ENCODE data around the gene GBF1. TPM values are rescaled to one million over a fixed set of nuclear protein-coding genes. Genes with fewer than 3 reads are reported as not detected.

GBF1 gene
- total RNA-seq, 1 experiment from 2014 or later = 69.8 TPM

GRCh38 chr10:102226542-102226870 lies 18.8 kb upstream of the GBF1 start:
- POLR2A ChIA-PET = interaction anchor here (2.6 kb wide), 1 partner anchor 19 kb away, joined by 12 read pairs; the partner anchor contains the start of gene GBF1
- CTCF ChIA-PET = interaction anchor here (1.0 to 2.7 kb wide), 9 partner anchors 19 to 357 kb away, joined by 3 to 20 read pairs (median 5); partner anchors contain the start of gene GBF1
- Histone ChIP-seq H3K27me3 (replicated peaks; ENCODE audit: control insufficient read depth, insufficient read depth, low read length) (peaks cover 1% of the 10 kb centered on the region; the same call in 1 of the 2 replicates), H3K4me1 (peaks cover 17% of the 10 kb centered on the region), H3K4me3 (ENCODE audit: low read depth, low read length) (peak overlapping the region; percentile 44), H3K9me3 (no peaks in the 10 kb centered on the region), H3K36me3 (ENCODE audit: control insufficient read depth, insufficient read depth, low read length) (no peaks in the 10 kb centered on the region)
- H3K27me3 Mint-ChIP-seq (ENCODE audit: insufficient read depth, unreplicated experiment) = peaks cover 17% of the 10 kb centered on the region
- peak overlapping the region; percentile 73 for H3K4me3 Mint-ChIP-seq (ENCODE audit: unreplicated experiment)
- peaks cover under 1% of the 10 kb centered on the region for H3K4me1 Mint-ChIP-seq (ENCODE audit: low read depth, unreplicated experiment)
- no peaks in the 10 kb centered on the region for H3K36me3 Mint-ChIP-seq (ENCODE audit: insufficient read depth, unreplicated experiment)
- BruUV-seq (replicated peaks) = TSS peak; percentile 35
- DNase-seq = no peak
- intact Hi-C loops (cut with micrococcal nuclease; ENCODE audit: unreplicated experiment) = loop anchor here (1.0 to 5.0 kb wide), 3 partner anchors 57 to 356 kb away; no protein-coding TSS in a partner anchor
- TF ChIP-seq CTCF (IDR thresholded peaks at IDR 0.05; ENCODE audit: insufficient read depth in 1 of 2, low read depth in 1 of 2, low read length in 1 of 2, severe bottlenecking in 1 of 2, unreplicated experiment in 1 of 2) = no peak
- peak overlapping the region; percentile 7 for H3K27ac Mint-ChIP-seq (ENCODE audit: unreplicated experiment)
- H3K9me3 Mint-ChIP-seq (ENCODE audit: unreplicated experiment) = no peaks in the 10 kb centered on the region

GRCh38 chr10:102227050-102227449 lies 18.3 kb upstream of the GBF1 start:
- DNase-seq = no peak
- peaks cover 17% of the 10 kb centered on the region for H3K27me3 Mint-ChIP-seq (ENCODE audit: insufficient read depth, unreplicated experiment)

GRCh38 chr10:102229810-102230263 lies 15.5 kb upstream of the GBF1 start:
- ChIA-PET POLR2A (interaction anchor here (0.6 to 1.4 kb wide), 2 partner anchors 15 to 166 kb away, joined by 3 to 5 read pairs; partner anchors contain the start of genes GBF1 and NFKB2), CTCF (interaction anchor here (0.5 to 4.1 kb wide), 22 partner anchors 8 to 273 kb away, joined by 3 to 115 read pairs (median 5); partner anchors contain the start of genes ACTR1A, CUEDC2, GBF1 and NFKB2)
- Mint-ChIP-seq H3K4me3 (ENCODE audit: unreplicated experiment) (peak overlapping the region; percentile 71), H3K36me3 (ENCODE audit: insufficient read depth, unreplicated experiment) (no peaks in the 10 kb centered on the region), H3K4me1 (ENCODE audit: low read depth, unreplicated experiment) (no peaks in the 10 kb centered on the region), H3K27ac (ENCODE audit: unreplicated experiment) (no peak overlapping the region), H3K27me3 (ENCODE audit: insufficient read depth, unreplicated experiment) (peaks cover 18% of the 10 kb centered on the region), H3K9me3 (ENCODE audit: unreplicated experiment) (no peaks in the 10 kb centered on the region)
- Histone ChIP-seq H3K4me1 (peaks cover 19% of the 10 kb centered on the region), H3K27me3 (replicated peaks; ENCODE audit: control insufficient read depth, insufficient read depth, low read length) (peaks cover 1% of the 10 kb centered on the region; the same call in 1 of the 2 replicates), H3K36me3 (ENCODE audit: control insufficient read depth, insufficient read depth, low read length) (no peaks in the 10 kb centered on the region), H3K4me3 (ENCODE audit: low read depth, low read length) (peak overlapping the region; percentile 47), H3K9me3 (no peaks in the 10 kb centered on the region)
- DNase-seq = peak; percentile 85 to 91
- intact Hi-C loops (cut with micrococcal nuclease; ENCODE audit: unreplicated experiment) = loop anchor here (1.0 to 5.0 kb wide), 5 partner anchors 117 to 352 kb away; partner anchors contain the start of gene NFKB2
- BruUV-seq (replicated peaks) = no TSS peak
- TF ChIP-seq CTCF (IDR thresholded peaks at IDR 0.05; ENCODE audit: insufficient read depth in 1 of 2, low read depth in 1 of 2, low read length in 1 of 2, severe bottlenecking in 1 of 2, unreplicated experiment in 1 of 2) = peak; percentile 95 to 97

More at GRCh38 chr10:102227050-102227449, 18.3 kb upstream of the GBF1 start:
- no peaks in the 10 kb centered on the region for H3K36me3 ChIP-seq (ENCODE audit: control insufficient read depth, insufficient read depth, low read length)
- peaks cover 1% of the 10 kb centered on the region; the same call in 1 of the 2 replicates for H3K27me3 ChIP-seq (replicated peaks; ENCODE audit: control insufficient read depth, insufficient read depth, low read length)
- H3K4me3 Mint-ChIP-seq (ENCODE audit: unreplicated experiment) = peak overlapping the region; percentile 73
- no TSS peak for BruUV-seq (replicated peaks)
- no peak for TF ChIP-seq CTCF (IDR thresholded peaks at IDR 0.05; ENCODE audit: insufficient read depth in 1 of 2, low read depth in 1 of 2, low read length in 1 of 2, severe bottlenecking in 1 of 2, unreplicated experiment in 1 of 2)
- CTCF ChIA-PET = interaction anchor here (0.5 to 2.7 kb wide), 9 partner anchors 18 to 177 kb away, joined by 3 to 20 read pairs (median 5); partner anchors contain the start of gene GBF1
- POLR2A ChIA-PET = interaction anchor here (0.6 to 2.6 kb wide), 2 partner anchors 11 to 18 kb away, joined by 4 to 12 read pairs; partner anchors contain the start of gene GBF1
- intact Hi-C loops (cut with micrococcal nuclease; ENCODE audit: unreplicated experiment) = loop anchor here (5.0 kb wide), 1 partner anchor 355 kb away; no protein-coding TSS in a partner anchor
- H3K4me1 ChIP-seq = peaks cover 19% of the 10 kb centered on the region
- H3K36me3 Mint-ChIP-seq (ENCODE audit: insufficient read depth, unreplicated experiment) = no peaks in the 10 kb centered on the region
- H3K4me1 Mint-ChIP-seq (ENCODE audit: low read depth, unreplicated experiment) = no peaks in the 10 kb centered on the region
- H3K27ac Mint-ChIP-seq (ENCODE audit: unreplicated experiment) = no peak overlapping the region
- no peaks in the 10 kb centered on the region for H3K9me3 ChIP-seq
- H3K4me3 ChIP-seq (ENCODE audit: low read depth, low read length) = no peak overlapping the region
- H3K9me3 Mint-ChIP-seq (ENCODE audit: unreplicated experiment) = no peaks in the 10 kb centered on the region
